HepG2 (cell line): ENCODE measurements around the gene ZNF121. TPM values are rescaled to one million over a fixed set of nuclear protein-coding genes. Genes with fewer than 3 reads are reported as not detected.

Experiments used
- ZBTB10 ChIP-seq: sonication (generic); formaldehyde crosslinking; IDR thresholded peaks from 2 replicates; pipeline ENCODE4 v1.4.0; 2020; ENCODE audit warnings: missing genetic modification reagents, borderline replicate concordance
- ZGPAT ChIP-seq: IDR thresholded peaks from 2 replicates; pipeline ENCODE4 v1.6.1; 2016; ENCODE audit warnings: mild to moderate bottlenecking
- ZNF530 ChIP-seq: sonication (generic); formaldehyde crosslinking; IDR thresholded peaks from 2 replicates; pipeline ENCODE4 v1.5.0; 2020; ENCODE audit warnings: low read depth, mild to moderate bottlenecking, missing genetic modification reagents
- polyA plus RNA-seq, 8 experiments: library from polyadenylated mRNA; depleted of rRNA in 3 of 8; stranded (reverse) in 7 of 8; unstranded in 1 of 8; fragments of >200 nt; fragmentation: Illumina TruSeq in 4 of 8; extraction: Trizol in 4 of 8; gene quantifications; 2 replicates each; pipeline versions ENCODE4 v1.2.1 to v1.2.3, GENCODE V29; 2011 to 2016; ENCODE audit warnings: low read depth in 4 of 8, missing spikeins in 1 of 8, mixed read lengths in 1 of 8; ENCODE audit not compliant: insufficient read depth in 1 of 8
- total RNA-seq, 5 experiments: library from RNA; depleted of rRNA; stranded (reverse); fragments of >200 nt; fragmentation: Illumina TruSeq; extraction: Trizol; gene quantifications; 2 replicates each; pipeline ENCODE4 v1.2.3, GENCODE V29; 2016; ENCODE audit warnings: low read depth in 1 of 5
- TF ChIP-seq, protein P1 (sequence below): sonication (generic); formaldehyde crosslinking; IDR thresholded peaks from 2 replicates; pipeline ENCODE4 v1.8.1; 2022; ENCODE audit warnings: mild to moderate bottlenecking, missing genetic modification reagents

The ZNF121 gene
- total and polyA plus RNA-seq, 2 of the 13 experiments (the other 11 are each of a cell fraction or from before 2014, with no cell fraction given) = 7.8 to 56.3 TPM

DNA sequence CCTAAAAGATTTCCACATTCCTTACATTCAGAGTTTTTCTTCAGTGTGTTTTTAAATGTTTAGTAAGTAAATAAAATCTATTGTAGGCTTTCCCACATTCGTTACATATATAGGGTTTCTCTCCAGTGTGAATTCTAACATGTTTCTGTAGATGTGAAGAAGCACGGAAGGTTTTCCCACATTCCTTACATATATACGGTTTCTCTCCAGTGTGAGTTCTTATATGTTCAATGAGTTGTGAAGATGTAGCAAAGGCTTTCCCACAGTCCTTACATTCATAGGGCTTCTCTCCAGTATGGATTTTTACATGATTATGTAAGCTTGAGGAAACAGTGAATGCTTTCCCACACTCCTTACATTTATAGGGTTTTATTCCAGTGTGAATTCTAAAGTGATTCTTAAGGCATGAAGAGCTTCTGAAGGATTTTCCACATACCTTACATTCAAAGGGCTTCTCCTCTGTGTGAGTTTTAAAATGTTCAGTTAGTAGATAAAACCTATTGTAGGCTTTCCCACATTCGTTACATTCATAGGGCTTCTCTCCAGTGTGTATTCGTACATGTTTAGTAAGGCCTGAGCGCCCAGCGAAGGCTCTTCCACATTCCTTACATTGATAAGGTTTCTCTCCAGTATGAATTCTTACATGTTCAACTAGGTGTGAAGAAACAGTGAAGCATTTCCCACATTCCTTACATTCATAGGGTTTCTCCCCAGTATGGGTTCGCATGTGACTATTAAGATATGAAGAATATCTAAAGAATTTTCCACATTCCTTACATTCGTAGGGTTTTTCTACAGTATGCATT is 18.2 kb downstream of the ZNF121 start (continued):
- TF ChIP-seq, protein P1, sequence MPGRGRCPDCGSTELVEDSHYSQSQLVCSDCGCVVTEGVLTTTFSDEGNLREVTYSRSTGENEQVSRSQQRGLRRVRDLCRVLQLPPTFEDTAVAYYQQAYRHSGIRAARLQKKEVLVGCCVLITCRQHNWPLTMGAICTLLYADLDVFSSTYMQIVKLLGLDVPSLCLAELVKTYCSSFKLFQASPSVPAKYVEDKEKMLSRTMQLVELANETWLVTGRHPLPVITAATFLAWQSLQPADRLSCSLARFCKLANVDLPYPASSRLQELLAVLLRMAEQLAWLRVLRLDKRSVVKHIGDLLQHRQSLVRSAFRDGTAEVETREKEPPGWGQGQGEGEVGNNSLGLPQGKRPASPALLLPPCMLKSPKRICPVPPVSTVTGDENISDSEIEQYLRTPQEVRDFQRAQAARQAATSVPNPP (CRISPR knock-in tag) = no peak
- TF ChIP-seq ZGPAT (CRISPR knock-in tag) (no peak), ZBTB10 (CRISPR knock-in tag) (no peak), ZNF530 (no peak)
- TF ChIP-seq, all 625 proteins: peak for 0
